ENCODE data around the gene BCL6B.

Gene BCL6B

DNA sequence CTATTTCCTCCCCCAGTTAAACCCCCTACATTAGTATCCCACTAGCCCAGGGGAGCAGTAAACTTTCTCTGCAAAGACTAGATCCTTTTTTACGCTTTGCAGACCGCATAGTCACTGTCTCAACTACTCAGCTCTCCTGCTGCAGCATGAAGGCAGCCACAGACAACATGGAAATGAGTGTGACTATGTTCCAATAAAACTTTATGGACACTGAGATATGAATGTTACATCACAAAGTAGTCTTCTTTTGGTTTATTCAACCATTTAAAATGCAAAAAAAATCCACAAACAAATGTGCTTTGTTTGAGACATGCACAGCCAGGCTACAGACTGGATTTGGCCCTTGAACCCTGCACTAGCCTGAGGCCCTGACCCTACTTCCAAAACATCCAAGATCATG lies 12.3 kb upstream of the BCL6B start:
- DNase-seq: no peak

DNA sequence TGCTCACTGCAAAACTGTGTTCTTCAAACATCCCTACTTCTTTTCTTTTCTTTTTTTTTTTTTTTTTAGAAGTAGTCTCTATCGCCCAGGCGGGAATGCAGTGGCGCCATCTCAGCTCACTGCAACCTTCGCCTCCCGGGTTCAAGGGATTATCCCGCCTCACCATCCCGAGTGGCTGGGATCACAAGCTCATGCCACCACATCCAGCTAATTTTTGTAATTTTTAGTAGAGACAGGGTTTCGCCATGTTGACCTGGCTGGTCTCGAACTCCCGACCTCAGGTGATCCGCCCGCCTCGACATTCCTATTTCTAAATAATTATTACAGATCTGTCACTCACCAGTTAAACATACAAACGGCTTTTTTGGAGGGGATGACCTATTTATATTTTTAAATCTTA lies 11.4 kb upstream of the BCL6B start:
- no peak for DNase-seq

DNA sequence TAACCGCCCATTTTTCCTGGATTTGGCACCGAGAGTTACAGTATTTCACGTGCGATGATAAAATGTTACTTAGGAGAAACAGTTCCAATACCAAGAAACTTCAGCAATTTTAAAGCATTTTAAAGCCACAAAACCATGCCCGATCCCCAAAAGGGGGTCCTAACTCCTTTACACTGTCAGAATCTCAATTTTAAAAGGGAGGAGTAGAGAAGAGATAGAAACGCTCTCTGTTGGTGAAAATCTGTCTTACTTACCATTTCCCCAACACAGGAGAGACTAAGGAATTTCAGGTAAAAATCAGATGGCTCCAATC lies 11.0 kb upstream of the BCL6B start:
- DNase-seq: no peak

DNA sequence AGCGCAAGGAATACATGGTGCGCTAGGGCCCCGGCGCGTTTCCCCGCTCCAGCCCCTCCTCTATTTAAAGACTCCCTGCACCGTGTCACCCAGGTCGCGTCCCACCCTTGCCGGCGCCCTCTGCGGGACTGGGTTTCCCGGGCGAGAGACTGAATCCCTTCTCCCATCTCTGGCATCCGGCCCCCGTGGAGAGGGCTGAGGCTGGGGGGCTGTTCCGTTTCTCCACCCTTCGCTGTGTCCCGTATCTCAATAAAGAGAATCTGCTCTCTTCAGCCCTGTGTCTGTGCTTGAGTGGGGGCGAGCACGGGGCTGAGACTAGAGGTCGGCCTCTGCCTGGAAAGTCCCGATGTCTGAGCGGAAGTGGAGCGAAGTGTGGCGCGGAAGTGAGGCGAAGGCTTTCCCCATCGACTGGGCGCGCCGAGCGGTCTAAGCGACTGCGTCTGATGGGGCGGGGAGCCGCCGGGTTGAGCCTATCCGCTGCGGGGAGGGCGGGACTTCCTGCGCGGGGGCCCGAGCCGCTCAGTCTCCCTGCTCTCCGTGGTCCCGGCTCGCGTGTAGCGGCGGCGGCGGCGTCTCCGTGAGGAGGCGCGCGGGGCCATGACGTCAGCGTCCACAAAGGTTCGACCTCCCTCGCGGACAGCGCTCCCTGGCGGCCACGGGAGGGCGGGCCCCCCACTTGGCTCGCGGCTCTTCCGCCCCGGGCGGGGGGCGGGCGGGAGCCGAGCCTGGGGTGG lies 8.4 kb upstream of the BCL6B start:
- peak; percentile 97 for DNase-seq

DNA sequence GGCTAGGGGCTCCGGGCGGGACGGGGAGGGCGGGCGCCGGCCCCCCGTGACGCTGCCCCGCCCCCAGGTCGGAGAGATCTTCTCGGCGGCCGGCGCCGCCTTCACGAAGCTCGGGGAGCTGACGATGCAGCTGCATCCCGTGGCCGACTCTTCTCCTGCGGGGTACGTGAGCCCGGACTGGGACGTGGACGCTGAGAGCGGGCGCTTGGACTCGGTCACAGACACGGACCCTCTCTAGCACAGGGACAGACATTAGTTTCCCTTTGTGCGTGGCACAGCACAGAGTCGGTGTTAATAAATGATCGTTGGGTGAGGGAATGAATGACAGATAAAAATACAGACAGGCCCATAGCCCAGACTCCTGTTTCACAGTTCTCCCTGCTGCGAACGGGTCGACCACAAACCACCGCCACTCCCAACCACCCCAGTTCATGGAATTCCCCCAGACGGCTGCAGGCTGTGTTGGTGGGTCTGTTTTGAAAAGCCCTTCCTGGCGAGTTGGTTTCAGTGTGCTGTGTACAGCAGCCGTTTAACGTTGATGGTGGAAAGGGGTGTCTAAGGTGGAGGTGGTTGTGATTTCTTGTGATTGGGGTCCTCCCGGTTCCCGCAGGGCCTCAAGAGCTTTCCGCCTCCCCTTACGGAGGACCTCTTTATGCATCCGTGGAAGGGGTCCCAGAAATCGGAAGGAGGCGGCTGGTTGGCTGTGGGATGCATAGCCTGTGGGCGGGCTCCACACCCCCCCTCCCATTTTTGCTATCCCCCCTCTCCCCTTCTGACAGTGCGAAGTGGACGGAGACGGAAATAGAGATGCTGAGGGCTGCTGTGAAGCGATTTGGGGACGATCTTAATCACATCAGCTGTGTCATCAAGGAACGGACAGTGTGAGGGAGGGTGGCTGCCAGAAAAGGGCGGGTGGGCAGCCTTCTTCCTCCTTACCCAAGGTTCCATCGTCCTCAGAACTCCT lies 7.6 kb upstream of the BCL6B start:
- peak; percentile 78 for DNase-seq

DNA sequence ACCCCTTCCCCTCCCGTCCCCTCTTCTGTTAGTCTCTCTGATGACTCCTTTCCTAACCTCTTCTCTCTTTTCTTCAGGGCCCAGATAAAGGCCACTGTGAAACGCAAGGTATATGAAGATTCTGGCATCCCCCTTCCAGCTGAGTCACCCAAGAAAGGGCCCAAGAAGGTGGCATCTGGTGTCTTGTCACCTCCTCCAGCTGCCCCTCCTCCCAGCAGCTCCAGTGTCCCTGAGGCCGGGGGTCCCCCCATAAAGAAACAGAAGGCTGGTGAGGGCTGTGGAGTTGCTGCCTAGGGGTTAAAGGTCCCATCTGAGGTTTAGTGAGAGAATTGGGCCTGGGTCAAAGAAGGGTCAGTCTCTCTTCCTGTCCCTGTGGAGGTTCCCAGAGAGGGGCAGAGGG lies 6.4 kb upstream of the BCL6B start:
- no peak for DNase-seq

DNA sequence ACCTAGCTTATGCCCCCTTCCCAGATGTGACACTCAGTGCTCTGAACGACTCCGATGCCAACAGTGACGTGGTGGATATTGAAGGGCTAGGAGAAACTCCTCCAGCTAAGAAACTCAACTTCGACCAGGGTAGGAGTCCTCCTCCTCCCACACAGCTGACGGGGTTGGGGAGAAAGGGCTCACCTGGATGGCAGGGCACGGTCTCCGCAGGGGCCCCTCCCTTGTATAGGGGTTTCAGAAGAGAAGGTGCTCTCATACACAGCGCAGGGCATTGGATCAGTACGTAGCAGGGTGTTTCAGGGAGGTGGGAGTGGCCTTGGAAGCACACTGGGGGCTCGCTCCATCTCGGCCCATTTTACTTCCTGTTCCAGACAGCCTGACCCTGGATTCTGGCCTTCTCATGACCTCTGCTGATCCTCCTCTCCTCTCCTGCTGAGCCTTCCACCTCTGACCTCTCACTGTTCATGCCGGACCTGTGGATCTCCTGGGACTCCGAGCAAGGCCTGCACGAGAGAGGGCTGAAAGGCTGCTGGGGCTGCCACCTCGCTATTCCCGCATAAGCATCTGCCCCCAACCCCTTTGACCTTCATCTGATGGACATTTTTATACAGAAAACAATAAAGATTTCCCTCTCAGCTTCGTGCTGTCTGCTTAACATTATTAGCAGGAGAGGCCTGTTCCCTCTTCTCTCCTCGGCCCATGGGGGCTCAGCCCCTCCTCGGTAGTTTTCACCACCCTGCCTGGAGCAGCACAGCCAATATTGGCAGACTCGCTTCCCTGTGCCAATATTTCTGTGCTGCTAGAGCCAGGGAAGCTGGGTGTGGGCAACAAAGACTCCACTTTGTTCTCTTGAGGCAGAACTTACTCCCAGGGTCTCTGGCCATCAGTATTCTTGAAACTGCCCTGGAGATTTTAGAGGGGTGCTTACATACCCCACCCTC lies 5.7 kb upstream of the BCL6B start:
- DNase-seq: no peak

DNA sequence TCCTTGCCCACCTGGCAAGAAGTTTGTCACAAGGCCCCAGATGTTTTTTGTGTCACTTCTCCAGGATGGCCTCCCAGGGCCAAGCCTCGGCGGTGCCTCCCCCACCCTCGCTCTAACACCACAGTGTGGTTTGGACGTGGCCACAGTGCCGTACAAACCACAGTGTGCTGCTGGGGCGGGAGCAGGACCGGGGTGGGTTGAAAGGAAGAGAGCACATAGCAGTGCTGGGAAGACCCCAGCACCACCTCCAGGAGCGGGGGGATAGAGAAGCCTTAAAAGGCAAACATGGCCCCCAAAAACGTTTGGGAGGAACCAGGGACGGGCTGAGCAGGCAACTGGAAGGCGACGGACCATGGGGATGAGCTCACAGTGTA lies 5.0 kb upstream of the BCL6B start:
- DNase-seq: no peak

DNA sequence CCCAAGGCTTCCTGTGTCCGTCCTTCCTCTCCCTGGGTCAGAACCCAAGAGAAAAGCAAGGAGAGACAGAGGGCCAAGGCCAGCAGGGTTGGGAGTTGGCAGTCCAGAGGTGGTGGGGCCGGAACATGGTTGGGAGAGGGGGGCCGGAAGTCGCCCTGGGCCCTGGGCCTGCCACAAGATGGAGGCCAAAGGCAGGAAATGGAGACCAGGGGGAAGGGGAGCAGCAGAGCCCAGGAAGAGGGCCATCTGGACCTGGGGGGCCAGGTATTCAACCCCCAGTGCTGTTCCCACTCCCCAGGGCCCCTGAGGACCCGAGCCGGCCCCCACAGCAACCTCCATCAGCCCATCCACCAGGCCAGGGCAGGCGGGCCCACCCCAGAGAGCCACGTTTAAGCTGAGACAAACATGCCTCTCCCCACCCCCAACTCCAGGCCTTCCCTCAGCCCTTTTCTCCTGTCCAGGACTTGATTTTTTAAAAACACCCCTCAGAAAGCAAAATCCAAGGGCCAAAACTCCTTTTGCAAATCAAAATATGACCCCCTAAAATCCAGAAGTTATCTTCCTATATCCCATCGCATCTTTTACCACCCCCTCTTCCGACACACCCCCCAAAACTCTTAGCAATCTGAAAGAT lies 4.4 kb upstream of the BCL6B start:
- DNase-seq: no peak

DNA sequence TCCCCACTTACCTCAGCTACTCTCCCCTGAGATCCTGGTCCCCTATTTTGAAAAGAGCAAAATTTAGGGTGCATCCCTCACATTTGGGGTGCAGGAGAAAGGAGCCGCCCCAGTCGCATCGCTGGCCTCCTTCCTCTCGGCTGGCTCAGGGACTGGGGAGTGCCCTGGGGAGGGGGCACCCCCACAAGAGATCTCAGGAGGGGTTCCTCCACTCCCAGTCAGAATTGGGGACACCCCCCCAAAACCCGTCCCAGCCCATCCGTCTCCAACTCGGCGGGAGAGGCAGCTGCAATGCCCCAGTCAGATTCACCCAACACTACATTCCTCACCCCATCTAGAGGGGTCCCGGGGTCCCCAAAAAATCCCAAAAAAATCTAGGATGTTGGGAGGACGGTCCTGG lies 3.5 kb upstream of the BCL6B start:
- DNase-seq: no peak

DNA sequence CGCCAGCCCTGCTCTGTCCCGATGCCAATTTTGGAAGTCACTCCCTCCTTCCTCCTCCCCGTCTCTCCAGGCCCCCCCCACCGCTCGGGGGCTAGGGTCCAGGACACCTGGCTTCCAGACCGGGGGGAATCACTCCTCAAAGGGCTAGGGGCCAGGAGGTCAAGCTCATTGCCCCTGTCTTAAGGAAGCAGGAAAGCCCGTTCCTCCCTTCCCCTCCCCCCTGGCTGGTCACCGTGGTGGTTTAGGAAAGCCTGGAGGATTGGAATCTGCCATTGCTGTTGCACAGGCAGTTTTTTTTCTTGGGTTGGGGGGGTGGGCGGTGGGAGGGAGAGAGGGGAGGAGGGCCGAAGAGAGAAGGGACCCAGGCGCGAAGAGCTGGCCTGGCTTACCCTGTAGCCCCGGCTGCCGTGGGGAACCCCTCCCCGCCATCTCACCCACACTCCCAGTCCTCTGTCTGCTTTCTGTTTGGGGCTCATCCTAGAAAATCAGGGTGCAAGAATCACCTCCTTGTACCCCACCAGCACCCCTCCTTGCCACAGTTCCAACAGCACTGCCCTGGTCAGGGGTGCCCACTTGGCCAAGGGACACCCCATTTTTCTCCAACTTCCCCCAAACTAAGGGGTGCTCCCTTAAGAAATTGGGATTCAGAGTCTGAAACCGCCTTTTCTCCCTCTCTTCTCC lies 2.9 kb upstream of the BCL6B start:
- no peak for DNase-seq

DNA sequence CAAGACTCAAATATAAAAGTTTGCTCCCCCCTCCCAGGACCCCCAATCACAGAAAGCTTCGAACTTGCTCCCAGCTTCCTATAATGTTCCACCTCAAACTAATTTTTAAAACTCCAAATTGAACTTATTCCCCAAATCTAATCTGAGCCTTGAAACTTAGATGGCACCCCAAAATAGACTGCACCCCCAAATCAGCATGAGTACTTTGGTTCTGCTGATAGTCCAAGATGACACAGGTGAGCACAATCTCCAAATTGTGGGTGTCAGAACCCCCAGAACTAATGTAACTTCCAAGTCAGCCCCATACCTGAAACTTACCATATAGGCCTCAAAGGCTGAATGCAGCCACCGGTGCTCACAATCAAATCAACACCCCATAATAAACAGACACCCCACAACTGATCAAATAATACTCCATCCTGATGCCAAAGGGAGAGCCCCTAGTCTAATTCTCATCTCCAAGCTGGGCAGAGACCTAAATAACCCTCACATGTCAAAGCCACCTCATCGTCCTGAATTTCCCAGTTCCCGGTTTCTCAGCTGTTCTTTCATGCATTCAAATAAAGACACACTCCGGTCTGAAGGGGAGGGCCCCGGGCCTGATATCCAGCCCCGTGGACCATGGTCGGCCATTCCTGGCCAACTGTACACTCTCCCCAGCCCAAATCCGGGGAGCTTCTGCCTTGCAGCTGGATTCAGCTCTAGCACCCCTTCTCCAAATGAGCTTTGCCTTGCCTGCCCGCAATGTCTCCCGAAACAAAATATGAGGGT lies 1.8 kb upstream of the BCL6B start:
- DNase-seq: no peak

DNA sequence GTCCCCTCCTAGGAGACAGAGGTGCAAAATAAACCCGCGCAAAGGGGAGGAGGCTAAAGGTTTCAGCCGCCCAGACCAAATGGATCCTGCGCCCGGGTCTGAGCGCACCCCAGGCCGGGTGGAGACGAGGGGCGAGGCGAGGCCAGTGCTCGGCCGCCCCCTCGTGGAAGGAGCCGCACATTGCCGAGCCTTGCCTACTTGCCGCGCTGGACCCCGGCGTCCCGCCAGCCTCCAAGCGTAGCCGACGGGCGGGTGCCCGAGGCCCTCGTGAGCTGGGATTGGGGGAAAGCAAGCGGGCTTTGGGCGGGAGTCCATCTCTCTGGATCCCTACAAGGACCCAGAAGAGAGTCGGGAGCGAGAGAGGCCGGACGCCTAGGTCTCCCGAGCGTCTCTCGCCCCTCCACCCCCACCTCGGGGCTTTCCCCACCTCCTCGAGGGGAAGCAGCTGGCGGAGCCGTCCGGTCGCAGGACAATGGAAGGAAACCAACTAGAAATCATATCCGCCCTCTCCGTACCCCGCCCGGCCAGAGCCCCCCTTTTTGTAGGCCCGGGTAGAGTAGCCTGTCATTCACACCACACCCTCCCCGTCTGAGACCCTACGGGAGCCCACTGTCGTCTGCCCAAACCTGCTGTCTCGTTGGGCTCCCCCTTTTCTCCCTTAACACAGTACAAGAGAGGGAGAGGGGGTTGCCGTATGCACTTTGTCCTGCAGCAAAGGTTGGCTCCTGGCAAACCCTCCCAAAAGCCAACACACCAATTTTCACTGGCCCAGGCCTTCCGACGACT lies 664 bp upstream of the BCL6B start:
- peak; percentile 85 for DNase-seq

DNA sequence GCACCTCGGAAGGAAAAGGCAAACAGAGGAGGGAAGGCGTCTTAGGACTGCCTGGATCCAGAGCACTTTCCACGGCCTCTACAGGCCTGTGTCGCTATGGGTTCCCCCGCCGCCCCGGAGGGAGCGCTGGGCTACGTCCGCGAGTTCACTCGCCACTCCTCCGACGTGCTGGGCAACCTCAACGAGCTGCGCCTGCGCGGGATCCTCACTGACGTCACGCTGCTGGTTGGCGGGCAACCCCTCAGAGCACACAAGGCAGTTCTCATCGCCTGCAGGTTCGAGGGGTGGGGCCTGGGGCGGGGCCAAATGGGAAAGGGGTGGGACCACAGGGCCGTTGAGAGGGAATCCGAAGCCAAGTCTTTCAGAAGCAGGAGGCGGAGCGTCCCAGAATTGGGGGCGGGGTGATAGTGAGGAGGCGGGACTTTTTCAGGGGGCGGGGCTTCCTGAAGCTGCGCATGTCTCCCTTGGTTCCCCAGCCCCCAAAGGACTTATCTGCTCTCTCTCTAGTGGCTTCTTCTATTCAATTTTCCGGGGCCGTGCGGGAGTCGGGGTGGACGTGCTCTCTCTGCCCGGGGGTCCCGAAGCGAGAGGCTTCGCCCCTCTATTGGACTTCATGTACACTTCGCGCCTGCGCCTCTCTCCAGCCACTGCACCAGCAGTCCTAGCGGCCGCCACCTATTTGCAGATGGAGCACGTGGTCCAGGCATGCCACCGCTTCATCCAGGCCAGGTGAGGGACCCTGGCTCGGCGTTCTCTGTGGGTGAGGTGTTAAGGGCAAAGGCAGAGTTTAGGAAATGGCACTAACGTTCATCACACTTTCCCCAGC lies 939 bp downstream of the BCL6B start:
- peak; percentile 96 for DNase-seq

DNA sequence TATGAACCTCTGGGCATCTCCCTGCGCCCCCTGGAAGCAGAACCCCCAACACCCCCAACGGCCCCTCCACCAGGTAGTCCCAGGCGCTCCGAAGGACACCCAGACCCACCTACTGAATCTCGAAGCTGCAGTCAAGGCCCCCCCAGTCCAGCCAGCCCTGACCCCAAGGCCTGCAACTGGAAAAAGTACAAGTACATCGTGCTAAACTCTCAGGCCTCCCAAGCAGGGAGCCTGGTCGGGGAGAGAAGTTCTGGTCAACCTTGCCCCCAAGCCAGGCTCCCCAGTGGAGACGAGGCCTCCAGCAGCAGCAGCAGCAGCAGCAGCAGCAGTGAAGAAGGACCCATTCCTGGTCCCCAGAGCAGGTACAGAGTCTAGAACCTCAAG lies 1.5 kb downstream of the BCL6B start:
- no peak for DNase-seq

DNA sequence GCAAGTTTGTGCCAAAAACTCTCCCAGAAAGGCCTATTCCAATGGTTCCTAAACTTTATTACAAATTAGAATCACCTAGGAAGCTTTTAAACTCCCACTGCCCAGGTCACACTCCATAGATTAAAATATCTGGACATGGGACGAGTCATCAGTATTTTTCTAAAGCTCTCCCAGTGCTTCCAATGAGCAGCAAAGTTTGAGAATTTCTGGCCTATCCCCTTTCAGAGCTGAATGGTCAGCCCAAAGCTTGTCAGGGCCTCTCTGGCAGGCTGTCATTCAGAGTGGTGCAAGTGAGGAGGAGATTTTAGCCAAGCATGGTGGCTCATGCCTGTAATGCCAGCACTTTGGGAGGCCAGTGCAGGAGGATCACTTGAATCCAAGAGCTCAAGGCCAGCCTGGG lies 2.4 kb downstream of the BCL6B start:
- no peak for DNase-seq

DNA sequence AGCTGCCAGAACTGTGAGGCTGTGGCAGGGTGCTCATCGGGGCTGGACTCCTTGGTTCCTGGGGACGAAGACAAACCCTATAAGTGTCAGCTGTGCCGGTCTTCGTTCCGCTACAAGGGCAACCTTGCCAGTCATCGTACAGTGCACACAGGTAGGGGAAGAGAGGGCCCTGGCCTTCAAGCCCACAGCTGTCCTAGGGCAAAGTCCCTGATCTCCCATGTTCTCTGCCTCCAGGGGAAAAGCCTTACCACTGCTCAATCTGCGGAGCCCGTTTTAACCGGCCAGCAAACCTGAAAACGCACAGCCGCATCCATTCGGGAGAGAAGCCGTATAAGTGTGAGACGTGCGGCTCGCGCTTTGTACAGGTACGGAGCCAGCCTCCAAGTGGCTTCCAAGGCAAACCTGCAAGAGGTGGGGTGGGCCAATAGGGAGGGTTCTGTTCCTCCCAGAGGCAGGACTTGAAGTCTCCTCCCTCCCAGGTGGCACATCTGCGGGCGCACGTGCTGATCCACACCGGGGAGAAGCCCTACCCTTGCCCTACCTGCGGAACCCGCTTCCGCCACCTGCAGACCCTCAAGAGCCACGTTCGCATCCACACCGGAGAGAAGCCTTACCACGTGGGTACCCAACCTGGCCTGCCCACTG lies 3.7 kb downstream of the BCL6B start:
- no peak for DNase-seq

DNA sequence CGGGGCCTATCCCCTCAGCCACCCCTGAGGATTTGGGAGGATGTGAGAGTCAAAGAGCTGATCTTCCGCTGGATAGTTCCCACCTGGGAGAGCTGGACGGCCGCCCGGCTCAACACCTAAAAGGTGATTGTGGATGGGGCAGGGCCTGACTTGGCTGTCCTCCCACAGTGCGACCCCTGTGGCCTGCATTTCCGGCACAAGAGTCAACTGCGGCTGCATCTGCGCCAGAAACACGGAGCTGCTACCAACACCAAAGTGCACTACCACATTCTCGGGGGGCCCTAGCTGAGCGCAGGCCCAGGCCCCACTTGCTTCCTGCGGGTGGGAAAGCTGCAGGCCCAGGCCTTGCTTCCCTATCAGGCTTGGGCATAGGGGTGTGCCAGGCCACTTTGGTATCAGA lies 4.5 kb downstream of the BCL6B start:
- DNase-seq: no peak

DNA sequence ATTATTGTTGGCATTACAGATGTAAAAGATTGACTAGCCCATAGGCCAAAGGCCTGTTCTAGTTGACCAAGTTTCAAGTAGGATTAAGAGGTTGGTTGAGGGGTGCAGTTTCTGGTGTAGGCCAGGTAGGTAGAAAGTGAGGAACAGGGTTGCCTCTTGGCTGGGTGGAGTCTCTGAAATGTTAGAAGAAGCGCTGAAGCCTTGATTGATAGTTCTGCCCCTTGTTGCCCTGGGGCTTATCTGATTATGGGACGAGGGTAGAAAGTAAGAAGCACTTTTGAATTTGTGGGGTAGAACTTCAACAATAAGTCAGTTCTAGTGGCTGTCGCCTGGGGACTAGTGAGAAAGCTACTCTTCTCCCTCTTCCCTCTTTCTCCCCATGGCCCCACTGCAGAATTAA lies 6.2 kb downstream of the BCL6B start:
- DNase-seq: no peak

Measured in activated T-cell treated with anti-CD3 and anti-CD28 coated beads, Interleukin-2, amount 50 U/mL, for 1 hour (primary cell).